ENCODE results near the gene UBQLN4. TPM values are rescaled to one million over a fixed set of nuclear protein-coding genes. Genes with fewer than 3 reads are reported as not detected.

Gene UBQLN4
- total RNA-seq, 6 donors from 2014 or later, result 22.2 to 39.8 (median 24.5) TPM

DNA sequence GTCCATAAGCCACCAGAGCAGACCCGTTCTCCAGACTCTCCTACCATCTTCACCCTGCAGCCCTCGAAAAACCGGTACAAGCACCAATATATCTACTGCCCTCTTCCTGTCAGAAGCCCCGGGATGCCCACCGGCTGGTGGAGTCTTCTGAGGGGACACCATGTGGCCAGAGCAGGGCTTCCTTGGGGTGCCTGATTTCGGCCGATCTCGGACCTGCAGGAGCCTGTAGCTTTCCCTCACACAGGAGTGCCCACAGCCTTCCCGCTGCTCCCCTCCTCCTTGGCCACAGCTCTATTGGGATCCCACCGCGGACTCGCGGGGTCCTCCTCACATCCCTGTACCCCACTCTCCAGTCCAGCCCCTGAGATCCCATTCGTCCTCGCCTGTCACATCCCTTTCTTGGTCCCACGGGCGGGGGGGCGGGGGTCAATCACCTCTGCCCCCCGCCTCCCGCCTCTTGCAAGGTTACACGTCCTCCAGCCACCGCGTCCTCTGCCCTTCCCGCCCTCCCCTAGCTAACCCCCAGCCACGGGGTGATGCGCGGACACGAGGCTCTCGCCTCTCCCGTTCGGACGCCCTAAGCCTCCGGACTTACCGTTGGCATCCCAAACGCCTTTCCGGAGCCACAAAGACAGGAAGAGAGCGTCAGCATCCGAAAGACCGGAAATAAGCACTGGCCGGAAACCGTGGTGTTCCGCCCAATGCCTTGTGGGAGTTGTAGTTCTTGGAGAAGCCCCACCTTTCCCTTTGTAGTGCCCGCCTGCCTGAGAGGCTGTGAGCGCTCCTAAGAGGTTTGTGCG is 33.1 kb downstream of the UBQLN4 start, which contains the start of gene SSR2:
TSS of gene SSR2 (minus strand) at position 659 of the 800 bp plus-strand sequence. CDS start 784 bp downstream, outside the sequence.
- Histone ChIP-seq H3K27ac (peak within 1 kb of the TSS; percentile 89 to 91 (median 90)), H3K4me1 (peaks cover 12 to 25% (median 19%) of the 10 kb centered on the region in 4 donors), H3K9me3 (no peaks in the 10 kb centered on the region), H3K36me3 (peaks cover 3 to 44% (median 20%) of the 10 kb centered on the region in 4 donors), H3K4me3 (peak within 1 kb of the TSS; percentile 46 to 97 (median 70)), H3K27me3 (no peaks in the 10 kb centered on the region)
- TF ChIP-seq CTCF (IDR thresholded peaks at IDR 0.05), result no peak
- peak in 1 of 4 donors; percentile 31 for TF ChIP-seq EP300 (IDR thresholded peaks at IDR 0.05)
- TF ChIP-seq POLR2AphosphoS5 (IDR thresholded peaks at IDR 0.05), result peak; percentile 90 to 95
- peak in 3 of 4 donors; percentile 14 to 70 (median 18) for TF ChIP-seq POLR2A (IDR thresholded peaks at IDR 0.05)
- DNase-seq, result peak; percentile 84 to 93
- ATAC-seq (ENCODE audit: low FRiP score in 2 of 2), result peak; percentile 95 to 99
- WGBS, 2 donors, result 0% methylated on average over 15 to 29 of the region's 45 CpGs

DNA sequence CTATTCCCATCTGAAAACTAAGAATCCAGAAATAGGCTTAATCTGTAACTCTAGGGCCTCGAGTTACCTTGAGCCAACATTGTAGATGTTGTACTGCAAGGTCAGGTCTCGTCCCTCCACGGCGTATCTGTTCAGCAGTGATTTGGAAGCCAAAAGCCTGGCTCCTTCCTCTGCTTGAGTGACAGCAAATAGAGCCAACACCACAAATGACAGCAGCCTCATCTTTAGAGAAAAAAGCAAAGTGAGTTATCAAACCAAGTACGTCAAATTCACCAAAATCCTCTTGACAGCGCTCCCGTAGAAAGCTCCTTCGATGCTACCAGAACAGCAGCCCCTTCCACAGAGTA is 33.7 kb downstream of the UBQLN4 start:
- Histone ChIP-seq H3K27me3 (no peaks in the 10 kb centered on the region), H3K4me1 (peaks cover 12 to 25% (median 19%) of the 10 kb centered on the region in 4 donors), H3K36me3 (peaks cover 3 to 46% (median 23%) of the 10 kb centered on the region in 4 donors), H3K9me3 (no peaks in the 10 kb centered on the region), H3K27ac (peak overlapping the region; percentile 89 to 91 (median 90)), H3K4me3 (peak overlapping the region; percentile 46 to 97 (median 70))
- WGBS, 2 donors, result 26 to 48% methylated on average over 8 of the region's 8 CpGs
- TF ChIP-seq EP300 (IDR thresholded peaks at IDR 0.05) (no peak), POLR2A (IDR thresholded peaks at IDR 0.05) (no peak), CTCF (IDR thresholded peaks at IDR 0.05) (no peak), POLR2AphosphoS5 (IDR thresholded peaks at IDR 0.05) (no peak)
- ATAC-seq (ENCODE audit: low FRiP score in 2 of 2) (no peak), DNase-seq (no peak)

- Histone ChIP-seq H3K4me3 (no peak overlapping the region), H3K36me3 (peaks cover 20 to 96% (median 66%) of the 10 kb centered on the region in 4 donors), H3K9me3 (no peaks in the 10 kb centered on the region), H3K4me1 (peaks cover 10 to 25% (median 16%) of the 10 kb centered on the region in 4 donors), H3K27me3 (no peaks in the 10 kb centered on the region), H3K27ac (no peak overlapping the region)
- TF ChIP-seq EP300 (IDR thresholded peaks at IDR 0.05) (no peak), POLR2A (IDR thresholded peaks at IDR 0.05) (no peak), POLR2AphosphoS5 (IDR thresholded peaks at IDR 0.05) (no peak), CTCF (IDR thresholded peaks at IDR 0.05) (no peak)
- no peak for ATAC-seq (ENCODE audit: low FRiP score in 2 of 2)
- DNase-seq, result no peak
- WGBS, 2 donors, result 81 to 90% methylated on average over 7 of the region's 7 CpGs
Measured at GRCh38 chr1:156014829-156015228, 38.8 kb downstream of the UBQLN4 start.

DNA sequence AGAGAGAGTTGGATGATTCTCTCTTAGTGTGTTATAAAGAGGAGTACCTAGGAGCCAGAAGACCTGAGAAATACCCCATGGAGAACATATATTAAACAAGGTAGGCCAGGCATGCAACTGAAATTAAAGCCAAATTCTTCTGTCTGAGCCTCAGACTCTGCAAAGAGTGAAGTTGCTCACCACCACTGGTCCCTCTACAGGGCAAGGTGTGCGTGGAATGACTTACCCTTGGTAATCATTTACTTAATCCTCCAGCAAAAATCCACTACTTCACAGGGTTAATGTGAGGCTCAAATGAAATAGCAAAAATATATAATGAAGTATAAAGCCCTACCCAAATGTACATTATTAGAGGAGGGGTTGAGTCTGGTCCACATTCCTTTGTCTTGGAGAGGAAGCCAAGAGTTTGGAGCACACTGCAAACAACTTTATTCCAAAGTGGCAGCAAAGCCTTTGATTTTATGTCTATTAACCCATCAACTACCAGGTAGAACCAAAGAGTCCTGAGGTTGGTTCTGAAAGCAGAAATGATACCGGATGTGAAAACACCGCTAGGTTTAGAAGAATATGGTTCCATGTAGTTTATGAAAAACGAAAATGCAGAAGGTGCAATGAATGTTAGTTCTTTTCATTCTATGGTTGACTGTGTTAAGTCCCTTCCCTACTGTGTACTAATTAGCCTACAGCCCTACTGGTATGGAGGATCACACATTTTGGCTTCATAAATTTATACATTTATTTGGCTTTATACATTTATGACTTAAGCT is 41.4 kb downstream of the UBQLN4 start:
- Histone ChIP-seq H3K27me3 (no peaks in the 10 kb centered on the region), H3K4me1 (peaks cover 0 to 13% (median 6%) of the 10 kb centered on the region in 4 donors), H3K4me3 (no peak overlapping the region), H3K27ac (peak overlapping the region in 2 of 4 donors; percentile 12 to 55), H3K9me3 (no peaks in the 10 kb centered on the region), H3K36me3 (peaks cover 22 to 92% (median 69%) of the 10 kb centered on the region in 4 donors)
- no peak for DNase-seq
- TF ChIP-seq POLR2A (IDR thresholded peaks at IDR 0.05) (no peak), CTCF (IDR thresholded peaks at IDR 0.05) (no peak), EP300 (IDR thresholded peaks at IDR 0.05) (no peak), POLR2AphosphoS5 (IDR thresholded peaks at IDR 0.05) (no peak)
- 58 to 80% methylated on average over 4 of the region's 4 CpGs for WGBS, 2 donors
- peak in 1 of 2 donors; percentile 42 for ATAC-seq (ENCODE audit: low FRiP score in 2 of 2)
